ENCODE data around the gene EVL.

DNA sequence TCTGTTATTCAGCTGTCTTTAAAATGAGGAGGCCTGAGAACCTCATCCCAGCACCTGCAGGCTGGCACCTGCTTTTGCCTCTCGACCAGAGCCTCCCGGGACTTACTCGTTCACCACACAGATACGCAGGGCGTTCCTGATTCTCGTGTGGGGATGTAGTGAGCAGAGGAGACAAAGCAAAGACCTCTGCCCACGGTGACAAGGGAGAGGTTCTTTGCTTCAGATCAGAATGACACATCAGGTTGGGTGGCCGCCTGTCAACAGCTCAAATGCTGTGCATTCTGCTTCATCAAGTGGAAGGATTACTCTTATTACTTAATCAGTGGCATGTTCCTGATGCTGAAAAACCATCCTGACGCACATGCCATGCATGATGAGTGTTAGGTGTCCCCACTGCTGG, 69.9 kb downstream of the EVL start:
- no peak for TF ChIP-seq POLR2A (IDR thresholded peaks at IDR 0.05; ENCODE audit: low read length)
- TF ChIP-seq GATA1 (IDR thresholded peaks at IDR 0.05; ENCODE audit: low read depth, low read length) = no peak
